GM19238 (cell line): ENCODE data around the gene TBC1D9.

Experiments used
- DNase-seq: peaks from one replicate; pipeline ENCODE4 v3.0.0; 2011; ENCODE audit warnings: low spot score; ENCODE audit not compliant: insufficient read length

TBC1D9 gene

DNA sequence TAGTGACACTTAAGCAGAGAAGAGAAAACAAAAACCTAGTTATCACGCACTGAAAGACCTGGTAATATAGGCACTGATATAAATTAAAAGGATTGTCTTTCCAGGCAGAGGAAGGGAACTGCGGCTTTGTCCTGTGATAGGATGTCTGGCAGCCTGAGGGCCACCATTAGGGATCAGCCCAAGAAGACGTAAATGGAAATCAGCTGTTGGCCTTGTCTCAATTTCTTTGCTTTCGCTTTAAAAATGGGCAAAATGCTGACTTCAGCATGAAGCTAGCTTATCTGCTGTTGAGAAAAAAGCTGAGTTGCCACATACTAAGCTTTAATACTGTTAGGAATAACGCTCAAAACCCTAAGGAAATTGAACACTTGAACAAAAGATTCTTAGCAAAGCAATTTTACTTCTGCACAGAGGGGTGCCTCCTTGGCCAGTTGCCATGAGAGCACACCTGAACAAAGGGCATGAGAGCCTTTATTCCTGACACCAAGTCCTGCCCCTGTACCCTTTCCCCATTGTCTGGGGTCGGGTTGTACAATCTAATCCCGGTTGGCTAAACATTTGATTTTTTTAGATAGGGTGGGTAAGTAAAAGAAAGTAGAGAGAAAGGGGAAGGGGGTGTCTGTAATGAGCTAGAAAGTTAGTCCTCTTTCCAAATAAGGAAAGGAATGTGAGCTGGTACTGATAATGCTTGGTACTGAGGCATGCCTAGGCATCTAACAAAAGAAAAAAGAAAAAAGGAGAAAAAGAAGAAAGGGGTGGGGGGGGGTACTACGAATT lies 102.3 kb downstream of the TBC1D9 start:
- DNase-seq: no peak

DNA sequence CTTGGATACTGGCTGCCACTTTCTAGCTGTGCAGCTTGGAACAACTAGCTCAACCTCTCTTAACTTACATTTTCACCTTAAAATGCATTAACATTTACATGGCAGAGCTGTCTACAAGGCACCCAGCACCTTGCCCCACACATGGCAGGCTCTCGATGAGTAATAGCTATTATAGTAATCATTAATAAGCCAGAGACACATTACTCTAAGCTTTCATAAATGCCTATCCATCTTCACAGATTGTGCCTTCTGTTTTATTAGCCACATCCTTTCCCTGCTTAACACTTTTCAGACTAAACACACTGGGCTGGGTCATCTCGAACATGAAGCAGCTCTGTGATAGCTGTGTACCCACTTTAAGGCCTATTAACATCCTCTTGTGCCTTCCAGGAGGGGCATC lies 103.6 kb downstream of the TBC1D9 start:
- no peak for DNase-seq

DNA sequence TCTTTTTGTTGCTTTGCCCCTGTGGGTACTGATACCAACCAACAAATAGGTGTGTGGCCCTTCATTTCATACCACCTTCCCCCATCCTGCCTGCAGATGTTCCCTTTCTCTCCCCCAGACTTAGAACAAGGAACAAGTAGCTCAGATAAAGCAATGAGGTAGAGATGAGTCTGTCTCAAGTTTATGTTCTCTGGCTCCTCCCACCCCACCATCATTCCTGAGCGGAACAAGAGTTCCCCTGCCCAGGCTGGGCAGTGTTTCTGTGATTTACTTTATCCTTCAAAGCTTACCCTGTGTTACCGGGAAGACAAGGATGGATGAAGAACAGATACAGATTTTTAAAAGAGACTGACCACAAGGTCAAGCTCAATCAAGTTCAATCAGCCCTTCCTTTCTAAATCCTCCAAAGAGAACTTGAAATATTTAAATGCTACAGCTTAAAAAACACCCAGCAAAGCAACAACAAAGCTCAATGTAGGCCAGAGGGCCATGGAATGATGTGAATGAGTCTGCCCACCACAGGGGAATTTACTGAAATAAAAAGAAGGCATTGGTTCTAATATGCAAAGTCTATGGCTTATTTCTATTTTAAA lies 107.4 kb downstream of the TBC1D9 start:
- DNase-seq: no peak

DNA sequence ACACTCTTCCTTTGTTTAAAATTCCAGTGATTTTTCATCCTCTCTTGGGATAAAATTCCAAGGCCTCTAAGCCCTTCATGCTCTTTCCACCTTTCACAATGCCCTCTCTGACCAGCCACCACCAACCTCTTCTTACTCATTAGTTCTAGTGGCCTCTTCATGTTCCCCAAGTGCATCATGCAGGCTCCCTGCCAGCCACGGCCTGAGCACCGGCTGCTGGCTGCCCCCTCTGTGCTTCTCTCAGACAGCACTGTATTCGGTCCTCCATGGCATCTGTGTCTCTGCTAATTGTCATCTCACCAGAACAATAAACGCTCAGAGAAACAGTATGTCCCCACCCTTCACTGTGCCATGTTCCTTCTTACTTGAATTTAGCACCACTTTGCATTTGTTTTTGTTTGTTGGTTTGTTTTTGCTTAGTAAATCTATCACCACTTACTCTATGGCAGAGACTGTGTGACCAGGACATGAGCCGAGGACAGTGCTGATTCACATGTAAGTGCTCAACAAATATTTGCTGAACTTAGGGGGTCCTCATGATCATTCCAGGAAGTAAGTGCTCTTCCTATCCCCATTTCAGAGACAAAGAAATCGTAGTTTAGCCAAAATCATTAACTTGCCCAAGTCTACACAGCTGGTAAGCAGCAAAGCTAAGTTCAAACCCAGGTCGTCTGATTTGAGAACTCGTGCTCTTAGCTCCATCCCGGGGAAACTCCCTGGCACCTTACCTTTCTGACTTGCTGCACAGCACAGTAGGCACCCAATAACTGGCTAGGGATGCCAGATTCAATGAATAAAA lies 110.4 kb downstream of the TBC1D9 start:
- DNase-seq: no peak

DNA sequence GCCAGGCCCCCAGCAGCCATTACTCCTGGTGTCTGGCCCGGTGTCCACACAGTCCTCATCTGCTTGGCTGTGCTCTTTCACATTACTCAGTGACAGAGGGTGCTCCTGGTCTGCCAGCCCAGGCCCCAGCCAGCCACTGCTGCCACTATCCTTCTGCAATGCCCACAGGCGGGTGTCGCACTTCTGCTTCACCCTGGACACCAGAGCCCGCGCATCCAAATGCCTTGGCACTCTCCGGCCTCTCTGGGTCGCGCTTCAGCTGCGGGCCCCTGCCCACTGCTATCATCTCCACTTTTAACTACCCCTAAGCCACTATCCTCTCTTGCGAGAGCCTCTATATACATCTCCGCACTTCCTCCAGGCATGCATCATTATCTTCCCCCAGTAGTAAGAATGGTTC lies 111.0 kb downstream of the TBC1D9 start:
- DNase-seq: no peak

DNA sequence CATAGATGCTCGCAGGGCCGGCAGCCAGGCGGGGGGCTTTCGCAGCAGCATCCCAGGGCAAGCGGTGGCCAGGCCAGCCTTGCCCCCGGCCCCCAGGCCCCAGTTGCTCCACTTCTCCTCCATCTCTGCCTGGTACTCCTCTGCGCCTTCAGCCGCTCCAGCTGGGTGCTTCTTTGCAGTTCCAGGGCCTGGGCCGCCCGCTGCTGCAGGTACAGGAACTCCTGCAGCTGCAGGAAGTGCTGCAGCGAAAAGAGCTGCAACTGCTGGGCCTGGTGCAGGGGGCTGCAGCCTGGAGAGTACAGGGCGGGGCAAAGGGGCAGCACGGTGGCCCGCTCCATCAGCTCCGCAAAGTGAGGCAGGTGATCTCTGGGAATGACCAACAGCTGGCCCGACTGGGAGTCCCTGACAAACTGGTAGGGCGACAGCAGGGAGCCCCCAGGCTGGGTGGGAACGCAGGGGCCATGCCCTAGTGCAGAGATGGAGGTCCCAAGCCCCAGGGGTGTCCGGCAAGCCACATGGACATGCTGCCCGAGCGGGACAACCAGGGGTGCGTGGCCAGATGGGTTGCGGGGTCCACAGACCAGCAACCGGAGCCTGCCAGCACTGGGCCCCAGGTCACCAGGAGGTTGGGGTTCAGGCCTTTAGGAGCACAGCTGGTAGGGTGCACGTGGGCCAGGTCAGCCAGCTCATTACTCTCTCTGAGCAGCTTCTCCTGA lies 111.6 kb downstream of the TBC1D9 start:
- DNase-seq: no peak

DNA sequence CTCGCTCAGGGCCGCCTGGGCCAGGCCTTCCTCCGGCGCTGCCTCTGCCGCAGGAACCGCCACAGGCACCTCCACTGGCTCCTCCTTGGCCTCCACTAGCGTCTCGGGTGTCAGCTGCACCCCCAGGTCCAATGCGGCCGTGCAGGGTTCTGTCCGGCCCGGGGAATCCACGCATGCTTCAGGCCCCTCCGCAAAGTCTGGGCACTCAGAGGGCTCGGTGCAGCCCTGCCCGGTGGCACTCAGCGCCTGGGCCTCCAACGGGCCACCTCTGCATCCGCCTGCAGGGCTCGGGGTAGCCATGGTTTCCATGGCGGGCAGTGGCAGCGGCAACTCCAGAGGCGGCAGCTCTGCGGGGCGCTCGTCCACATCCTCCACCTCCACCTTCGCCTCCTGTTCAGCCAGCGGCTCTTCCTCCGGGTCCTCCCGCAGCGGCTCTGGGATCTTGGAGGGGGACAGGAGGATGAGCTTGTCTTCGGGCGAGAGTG lies 112.6 kb downstream of the TBC1D9 start:
- no peak for DNase-seq

DNA sequence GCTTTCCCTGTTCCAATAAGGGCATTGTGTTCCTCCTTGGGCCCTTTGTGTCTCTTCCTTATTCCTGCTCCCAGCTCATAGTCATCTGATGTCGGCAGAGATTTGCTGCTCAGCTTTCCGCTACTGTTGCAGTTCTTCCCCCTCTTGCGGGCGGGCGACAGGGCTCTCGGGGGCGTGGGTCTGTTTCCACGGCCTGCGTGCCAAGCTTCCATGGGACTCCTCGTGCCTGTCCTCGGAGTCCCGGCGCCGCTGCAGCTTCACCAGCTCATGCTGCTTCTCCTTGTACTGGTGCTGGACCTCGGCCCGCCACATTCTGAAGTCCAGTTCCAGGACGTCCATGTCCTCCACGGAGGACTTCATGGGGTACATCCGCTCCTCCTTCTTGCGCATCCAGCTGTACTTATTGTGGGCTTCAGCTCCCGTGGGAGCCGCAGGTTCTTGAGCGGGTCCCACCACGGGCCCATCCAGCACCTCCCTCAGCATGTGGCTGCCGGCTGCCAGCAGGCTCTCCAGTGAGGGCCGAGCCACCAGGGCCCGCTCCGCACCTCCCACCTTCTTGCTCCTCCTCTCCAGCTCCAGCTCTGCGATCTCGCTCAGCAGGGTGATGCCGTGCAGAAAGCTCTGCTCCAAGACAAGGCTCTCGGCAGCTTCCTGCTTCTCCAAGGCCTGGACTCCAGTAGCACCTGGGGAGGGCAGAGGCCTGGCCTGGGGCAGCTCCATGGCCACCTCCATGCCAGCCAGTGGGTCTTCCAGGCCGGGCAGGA lies 113.3 kb downstream of the TBC1D9 start:
- DNase-seq: no peak

DNA sequence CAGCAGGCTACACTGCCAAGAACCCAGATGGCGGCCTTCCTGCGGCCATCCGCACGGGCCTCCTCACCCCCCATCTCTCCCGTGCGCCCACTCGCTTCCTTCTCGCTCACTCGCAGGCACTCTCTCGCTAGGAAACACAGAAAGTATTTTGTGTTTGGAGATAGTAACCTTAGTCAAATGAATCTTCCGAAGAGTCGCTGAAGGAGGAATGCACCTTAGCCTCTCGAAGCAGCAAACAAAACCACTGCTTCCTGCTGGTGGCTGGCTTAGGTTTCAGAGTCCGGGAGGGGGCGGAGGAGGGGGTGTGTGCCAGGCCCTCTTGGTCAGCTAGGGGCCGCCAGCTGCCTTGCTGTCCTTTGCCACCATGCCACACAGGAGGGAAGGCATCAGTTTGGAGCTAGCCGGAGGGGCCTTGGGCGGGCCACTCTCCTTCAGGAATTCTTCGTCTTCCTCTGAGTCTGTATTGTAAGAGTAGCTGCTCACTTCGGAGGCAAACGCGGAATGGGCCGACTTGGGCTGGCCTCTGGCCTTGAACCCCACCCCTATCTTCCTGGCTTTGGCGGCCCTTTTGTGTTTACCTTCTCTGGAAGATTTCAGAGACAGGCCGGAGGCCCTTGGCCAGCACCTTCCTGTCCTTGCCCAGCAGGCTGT lies 114.3 kb downstream of the TBC1D9 start:
- no peak for DNase-seq

DNA sequence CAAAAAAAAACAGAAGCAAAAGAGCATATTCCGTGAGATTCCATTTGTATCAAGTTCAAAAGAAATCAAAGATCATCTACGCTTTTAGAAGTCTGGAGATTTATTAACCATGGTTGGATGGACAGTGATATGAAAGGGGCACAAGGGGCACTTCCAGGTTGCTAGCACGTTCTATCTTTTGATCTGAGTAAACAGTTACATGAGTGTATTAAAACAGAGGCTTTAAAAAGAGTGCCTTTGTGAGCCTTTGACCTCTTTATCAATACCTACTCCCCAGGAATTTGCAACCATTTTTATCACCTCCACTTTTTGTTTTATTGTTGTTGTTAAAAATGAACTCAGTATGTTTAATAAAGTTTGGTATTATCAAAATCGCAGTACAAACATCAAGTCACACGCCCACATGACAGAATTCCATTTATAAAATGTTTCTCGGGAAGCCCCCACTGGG lies 115.1 kb downstream of the TBC1D9 start:
- no peak for DNase-seq

DNA sequence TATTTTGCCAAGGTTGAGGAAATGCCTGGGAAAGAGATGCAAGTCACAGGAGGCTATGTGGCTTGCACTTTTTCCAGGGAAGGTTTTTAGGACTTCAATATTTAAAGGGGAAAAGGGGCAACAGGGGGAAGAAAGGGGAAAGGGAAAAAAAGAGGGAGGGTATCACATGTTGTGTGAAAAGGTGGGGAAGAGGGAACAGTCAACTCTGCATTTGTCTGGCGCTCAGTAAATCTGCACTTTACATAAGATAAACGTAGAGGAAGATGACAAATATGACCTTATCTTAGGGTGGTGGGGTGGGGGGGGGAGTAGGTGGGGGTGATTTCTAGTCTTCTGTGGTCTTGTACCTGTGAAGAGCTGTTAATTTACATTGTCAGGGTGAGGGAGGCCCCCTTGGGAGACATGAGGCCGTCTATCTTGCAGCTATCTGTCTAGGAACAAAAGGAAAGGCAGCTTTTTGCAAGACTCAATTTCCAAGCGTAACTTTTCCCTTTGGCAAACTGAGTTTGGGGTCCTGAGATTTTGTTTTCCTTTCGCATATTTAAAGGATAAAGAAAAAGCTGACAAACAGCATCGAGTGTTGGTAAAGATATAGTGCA lies 115.9 kb downstream of the TBC1D9 start:
- no peak for DNase-seq

DNA sequence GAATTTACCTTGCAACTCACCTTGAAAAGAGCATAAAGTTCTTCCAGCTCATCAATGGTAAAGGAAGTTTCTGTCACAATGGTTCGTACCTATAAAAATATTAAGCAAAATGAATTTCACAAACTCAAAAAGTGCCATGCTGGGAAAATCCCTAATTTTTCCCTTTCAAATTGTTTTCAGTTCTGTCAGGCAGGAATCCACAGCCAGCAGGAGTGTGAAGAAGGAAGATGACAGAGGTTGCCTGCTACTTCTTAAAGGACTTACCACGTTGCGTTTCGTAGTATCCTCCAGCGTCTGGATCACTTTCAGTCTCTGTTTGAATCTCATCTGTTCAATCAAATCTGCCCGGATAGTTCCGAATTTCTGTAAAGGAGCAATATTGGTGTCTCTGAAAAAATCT lies 117.1 kb downstream of the TBC1D9 start:
- DNase-seq: no peak

DNA sequence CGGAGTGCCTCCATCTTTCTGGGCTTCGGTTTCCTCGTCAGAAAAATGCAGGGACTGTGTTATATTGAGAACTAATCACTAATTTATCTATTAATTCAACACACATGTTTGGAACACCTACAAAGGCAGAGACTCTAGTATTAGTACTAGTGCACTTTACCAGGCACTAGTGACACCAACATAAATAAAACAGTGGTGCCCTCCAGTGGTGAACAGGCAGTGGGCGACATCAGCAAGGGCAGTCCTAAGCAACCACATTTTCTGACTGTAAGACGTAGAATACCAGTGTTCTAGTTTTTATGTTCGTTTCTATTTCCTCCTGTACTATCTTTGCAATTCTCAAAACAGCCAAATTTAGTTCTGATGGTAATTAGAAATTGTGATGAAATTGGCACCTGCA lies 118.3 kb downstream of the TBC1D9 start:
- DNase-seq: peak; percentile 25

DNA sequence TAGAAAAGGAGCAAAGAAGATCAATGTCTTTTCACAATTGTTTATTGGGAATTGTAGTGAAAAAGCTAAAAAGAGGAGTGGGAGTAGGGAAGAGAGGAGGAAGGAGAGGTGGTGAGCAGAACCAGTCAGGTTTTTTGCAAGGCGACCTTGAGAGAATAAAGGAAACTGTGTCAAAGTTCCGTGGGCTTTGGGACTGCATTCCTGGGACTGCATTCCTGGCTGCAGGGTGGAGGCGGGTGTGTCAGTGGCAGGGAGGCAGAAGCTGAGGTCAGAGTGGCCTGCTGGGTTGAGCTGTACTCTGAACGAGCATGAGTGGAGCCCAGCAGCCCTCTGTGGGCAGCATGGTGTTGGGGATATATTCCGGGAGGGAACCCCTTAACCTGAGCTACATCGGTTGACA lies 120.6 kb downstream of the TBC1D9 start:
- no peak for DNase-seq

DNA sequence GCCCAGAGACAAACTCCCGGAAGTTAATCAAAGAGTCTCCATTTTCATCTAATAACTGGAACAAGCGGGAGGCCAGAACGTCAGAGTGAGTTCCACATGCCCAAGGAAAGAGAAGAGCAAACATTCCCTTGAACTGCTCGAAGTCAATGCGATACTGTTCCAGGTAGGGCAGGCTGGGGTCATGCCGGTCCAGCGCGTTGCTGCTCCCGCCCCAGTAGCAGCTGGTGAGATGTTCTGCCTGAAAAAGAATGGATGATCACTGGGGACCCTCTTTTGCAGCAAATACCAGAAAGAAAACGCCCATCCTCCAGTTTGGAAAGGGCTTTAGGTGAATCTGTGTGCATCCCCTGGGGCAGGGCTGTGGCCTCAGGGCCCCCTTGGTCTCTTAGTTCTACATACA lies 122.2 kb downstream of the TBC1D9 start:
- DNase-seq: no peak

DNA sequence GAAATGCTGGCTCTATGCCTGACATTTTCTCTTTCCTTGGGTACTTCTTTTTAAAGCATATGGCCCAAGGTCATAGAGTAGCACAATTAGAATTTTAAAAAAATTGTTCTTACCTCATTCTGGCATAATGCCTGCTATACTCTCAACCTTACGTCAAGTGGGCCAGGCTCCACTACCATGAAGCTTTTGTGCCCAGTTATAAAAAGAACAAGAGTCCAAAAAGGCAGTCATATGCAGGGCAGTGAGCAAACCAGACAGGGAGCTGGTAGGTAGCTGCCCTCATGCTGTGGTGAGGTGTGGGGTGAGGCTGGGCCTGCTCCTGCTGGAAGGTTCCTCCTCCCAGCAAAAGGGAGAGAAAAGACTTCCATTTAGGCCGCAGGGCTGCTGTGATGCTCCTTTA lies 123.1 kb downstream of the TBC1D9 start:
- DNase-seq: no peak

DNA sequence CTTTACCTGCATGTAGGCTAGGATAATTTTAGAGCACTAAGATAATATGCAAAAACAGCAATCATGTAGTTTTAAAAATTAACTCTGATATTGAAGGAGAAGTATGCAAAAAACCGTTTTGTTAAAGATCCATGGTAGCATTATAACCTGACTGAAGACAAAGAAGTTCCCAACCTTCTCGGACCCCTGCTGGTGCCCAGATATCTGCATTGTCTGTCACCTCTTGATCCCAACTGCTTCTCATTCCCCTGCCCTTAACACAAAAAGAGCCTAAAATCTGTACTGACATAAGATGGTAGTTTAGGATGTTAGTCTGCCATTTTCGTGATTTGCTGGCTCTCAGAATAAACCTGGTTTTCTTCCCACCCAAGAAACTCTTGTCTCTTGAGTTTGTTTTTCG lies 125.9 kb downstream of the TBC1D9 start:
- no peak for DNase-seq

DNA sequence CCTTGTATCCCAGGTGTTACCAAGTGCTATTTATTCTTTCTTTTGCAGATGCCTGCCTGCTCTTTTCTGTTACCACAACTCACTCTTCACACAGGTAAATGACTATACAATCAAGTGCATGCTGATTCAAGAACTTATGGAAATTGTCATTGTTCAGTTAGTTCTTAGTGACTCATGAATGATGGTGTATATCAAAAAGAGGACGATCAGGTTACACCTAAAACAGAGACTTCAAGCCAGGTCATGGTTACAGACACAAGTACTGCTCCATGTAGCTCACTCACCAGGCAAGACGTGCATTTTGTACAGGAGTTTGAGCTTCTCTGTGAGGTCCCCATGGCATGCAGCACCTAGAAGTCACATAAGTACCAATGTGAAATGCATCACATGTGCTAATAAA lies 128.2 kb downstream of the TBC1D9 start:
- no peak for DNase-seq

DNA sequence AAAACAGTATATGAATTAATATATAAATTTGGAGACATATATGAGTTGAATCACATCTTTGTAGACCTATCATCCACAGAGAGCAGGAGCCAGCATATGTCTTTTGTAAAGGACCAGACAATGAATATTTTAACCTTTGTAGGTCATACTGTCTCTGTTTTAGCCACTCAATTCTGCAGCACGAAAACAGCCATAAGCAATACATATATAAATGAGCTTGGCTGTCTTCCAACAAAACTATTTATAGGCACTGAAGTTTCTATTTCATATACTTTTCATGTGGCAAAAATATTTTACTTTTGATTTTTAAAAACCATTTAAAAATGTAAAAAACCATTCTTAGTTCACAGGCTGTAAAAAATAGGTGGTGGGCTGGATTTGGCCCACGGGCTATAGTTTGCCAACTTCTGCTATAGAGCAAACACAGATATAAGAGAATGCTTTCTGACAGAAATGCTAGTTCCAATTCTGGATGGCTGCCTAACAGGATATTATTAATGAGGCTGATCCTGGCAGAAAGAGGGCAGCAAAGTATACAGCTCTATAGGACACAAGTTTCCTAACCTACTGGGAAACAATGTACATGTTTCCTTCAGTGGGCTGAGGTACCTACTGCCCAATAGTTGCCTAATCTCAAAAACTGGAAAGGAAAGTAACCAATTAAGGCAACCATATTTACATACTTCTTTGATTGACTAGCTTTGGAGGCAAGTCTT lies 129.4 kb downstream of the TBC1D9 start:
- DNase-seq: no peak
